Activated effector memory CD4-positive, alpha-beta T cell treated with anti-CD3 and anti-CD28 coated beads, Interleukin-2, amount 50 U/mL, for 16 hours (primary cell): Measurements from ENCODE around the gene FDX2.
"Not testable (repeated sequence)": the region's sequence is repeated elsewhere in the genome, so short reads cannot be mapped to it uniquely, and the experiment has no call there.

Experiments
- DNase-seq: peaks from one replicate; pipeline ENCODE4 v3.0.0-alpha.2; 2020

The FDX2 gene

GRCh38 chr19:10315335-10316214, at the start of gene FDX2:
Gene FDX2, minus strand, starts transcription at chr19:10316015. Its CDS starts 19 bp downstream, at chr19:10315996.
- DNase-seq: peak; percentile 97

- DNase-seq: no peak
These were observed 49.7 kb upstream of the FDX2 start for GRCh38 chr19:10365518-10365917.

GRCh38 chr19:10364644-10365043, 48.8 kb upstream of the FDX2 start:
- no peak for DNase-seq

- DNase-seq: no peak
These were observed 48.0 kb upstream of the FDX2 start for GRCh38 chr19:10363789-10364281.

- DNase-seq: no peak
These were observed 46.4 kb upstream of the FDX2 start for GRCh38 chr19:10362259-10362658.

- DNase-seq: no peak
These were observed 45.8 kb upstream of the FDX2 start for GRCh38 chr19:10361569-10362011.

GRCh38 chr19:10356431-10356830, 40.6 kb upstream of the FDX2 start:
- DNase-seq: no peak

- peak; percentile 75 for DNase-seq
These were observed 38.1 kb upstream of the FDX2 start for GRCh38 chr19:10353793-10354391.

- DNase-seq: no peak
These were observed 37.2 kb upstream of the FDX2 start for GRCh38 chr19:10352764-10353671.

GRCh38 chr19:10346509-10346908, 30.7 kb upstream of the FDX2 start:
- DNase-seq: no peak

- no peak for DNase-seq
These were observed 29.0 kb upstream of the FDX2 start for GRCh38 chr19:10344780-10345179.

GRCh38 chr19:10343495-10343894, 27.7 kb upstream of the FDX2 start:
- no peak for DNase-seq

GRCh38 chr19:10339977-10340376, 24.2 kb upstream of the FDX2 start:
- no peak for DNase-seq

- DNase-seq: peak; percentile 88
These were observed 23.7 kb upstream of the FDX2 start, which contains the start of gene ICAM3 for GRCh38 chr19:10339380-10339960. Gene ICAM3, minus strand, starts transcription at chr19:10339624. Its CDS starts 10 bp downstream, at chr19:10339614.

- DNase-seq: no peak
These were observed 23.1 kb upstream of the FDX2 start for GRCh38 chr19:10338940-10339339.

- DNase-seq: not testable (repeated sequence)
These were observed 20.9 kb upstream of the FDX2 start for GRCh38 chr19:10336725-10337124.

- DNase-seq: no peak
These were observed 19.7 kb upstream of the FDX2 start for GRCh38 chr19:10335352-10335985.

- DNase-seq: peak; percentile 77
These were observed 19.0 kb upstream of the FDX2 start for GRCh38 chr19:10334588-10335351.

GRCh38 chr19:10333758-10334587, 18.2 kb upstream of the FDX2 start:
- no peak for DNase-seq
